PC-9 (cell line): ENCODE data around the gene SLC5A12. TPM values are rescaled to one million over a fixed set of nuclear protein-coding genes. Genes with fewer than 3 reads are reported as not detected.

ENCODE experiments used
- BruUV-seq: library from RNA; stranded (reverse); fragments of 400-500 nt; replicated peaks from 2 replicates; lab custom pipeline; 2021; lab: Mats Ljungman, UMichigan
- CTCF ChIA-PET: fragments of 300-600 bp; sonication (Branson Sonifier 250); formaldehyde crosslinking; loops from one replicate; lab custom pipeline; 2022; ENCODE audit warnings: antibody characterized with exemption; lab: Charles Lee
- POLR2A ChIA-PET: fragments of 300-600 bp; sonication (Branson Sonifier 250); formaldehyde crosslinking; loops from one replicate; lab custom pipeline; 2022; ENCODE audit warnings: antibody characterized with exemption; ENCODE audit not compliant: unreplicated experiment; lab: Charles Lee
- DNase-seq, 2 experiments: peaks; one replicate each; pipeline versions ENCODE4 v3.0.0 to v3.0.0-alpha.2; 2015 to 2022; ENCODE audit warnings: mixed read lengths in 1 of 2
- H2AFZ ChIP-seq: fragments of 200-600 bp; sonication (generic); 2 replicates; pipeline ENCODE4 v1.8.1; 2017; ENCODE audit warnings: antibody characterized with exemption
- H3F3A ChIP-seq: fragments of 200-600 bp; sonication (generic); 2 replicates; pipeline ENCODE4 v1.8.1; 2017; ENCODE audit warnings: antibody characterized with exemption, mild to moderate bottlenecking, low read depth; ENCODE audit not compliant: insufficient read depth
- H3K27ac ChIP-seq: fragments of 200-600 bp; sonication (generic); 2 replicates; pipeline ENCODE4 v1.6.1; 2016; ENCODE audit warnings: mixed run types
- H3K27me3 ChIP-seq: fragments of 200-600 bp; sonication (generic); 2 replicates; pipeline ENCODE4 v1.6.1; 2016; ENCODE audit warnings: low read depth, mixed run types; ENCODE audit not compliant: insufficient read depth
- H3K36me3 ChIP-seq: fragments of 200-600 bp; sonication (generic); 2 replicates; pipeline ENCODE4 v1.6.1; 2016; ENCODE audit warnings: low read depth, mixed run types
- H3K4me1 ChIP-seq: fragments of 200-600 bp; sonication (generic); replicated peaks from 2 replicates; pipeline ENCODE4 v1.6.1; 2016; ENCODE audit warnings: mixed run types; ENCODE audit not compliant: insufficient read depth
- H3K4me2 ChIP-seq: fragments of 200-600 bp; sonication (generic); 2 replicates; pipeline ENCODE4 v1.6.1; 2017; ENCODE audit warnings: mixed run types
- H3K4me3 ChIP-seq: fragments of 200-600 bp; sonication (generic); 2 replicates; pipeline ENCODE4 v1.6.1; 2016; ENCODE audit warnings: mixed run types
- H3K79me2 ChIP-seq: fragments of 200-600 bp; sonication (generic); 2 replicates; pipeline ENCODE4 v1.6.1; 2017; ENCODE audit warnings: low read depth, mixed run types
- H3K9me2 ChIP-seq: fragments of 200-600 bp; sonication (generic); 2 replicates; pipeline ENCODE4 v1.8.1; 2017; ENCODE audit warnings: mild to moderate bottlenecking; ENCODE audit not compliant: insufficient read depth
- H3K9me3 ChIP-seq: fragments of 200-600 bp; sonication (generic); 2 replicates; pipeline ENCODE4 v1.8.1; 2016; ENCODE audit warnings: low read depth; ENCODE audit not compliant: insufficient read depth
- H4K20me1 ChIP-seq: fragments of 200-600 bp; sonication (generic); 2 replicates; pipeline ENCODE4 v1.8.1; 2017; ENCODE audit not compliant: insufficient read depth
- EZH2 ChIP-seq: fragments of 200-600 bp; sonication (generic); IDR thresholded peaks from 2 replicates; pipeline ENCODE4 v1.8.0; 2017; ENCODE audit warnings: antibody characterized with exemption, low read depth
- intact Hi-C: fragments of 100-400 bp; cut with micrococcal nuclease; formaldehyde crosslinking; loops from one replicate; pipeline ENCODE4 v1.10.0; 2022; ENCODE audit not compliant: unreplicated experiment
- total RNA-seq: library from RNA; stranded (reverse); gene quantifications from 2 replicates; pipeline ENCODE4 v1.2.3, GENCODE V29; 2021
- TF ChIP-seq, protein P1 (sequence below): fragments of 200-600 bp; sonication (generic); conservative IDR thresholded peaks from 2 replicates; pipeline ENCODE4 v1.6.1; 2017; ENCODE audit warnings: mixed run types, antibody characterized with exemption, mild to moderate bottlenecking, moderate library complexity

Gene SLC5A12
- total RNA-seq, 1 experiment from 2014 or later = not detected

DNA sequence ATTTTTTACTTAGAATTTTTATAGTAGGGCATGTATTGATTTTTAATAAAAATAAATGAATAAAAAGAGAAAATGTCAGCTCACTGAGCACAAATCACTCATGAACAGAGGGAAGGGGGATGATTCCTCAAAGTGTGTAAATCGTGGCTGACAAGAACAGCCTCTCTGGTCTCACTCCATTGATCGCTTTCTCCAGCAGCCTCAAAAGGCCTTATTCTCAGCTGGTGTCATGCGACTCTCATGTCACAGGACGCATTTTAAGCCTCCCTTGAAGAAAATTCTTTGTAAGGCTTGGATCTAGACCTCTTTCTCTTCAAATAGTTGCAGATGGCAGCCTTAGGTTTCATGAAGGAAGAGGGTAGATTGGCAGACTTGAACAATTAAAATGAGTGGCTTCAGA is 33.9 kb upstream of the SLC5A12 start:
- H3K4me2 ChIP-seq = no peak overlapping the region
- H3K4me1 ChIP-seq = no peaks in the 10 kb centered on the region
- CTCF ChIA-PET = interaction anchor here (0.7 kb wide), 1 partner anchor 402 kb away, joined by 4 read pairs; no protein-coding TSS in a partner anchor
- 0 out of 2 replicates have a peak overlapping the region, but pooled peaks have one; percentile 60 for H2AFZ ChIP-seq
- H3K4me3 ChIP-seq = no peak overlapping the region
- no peaks in the 10 kb centered on the region for H3K36me3 ChIP-seq
- POLR2A ChIA-PET = no interaction called here
- no peak for DNase-seq
- intact Hi-C loops = loop anchor here (2.0 kb wide), 1 partner anchor 403 kb away; no protein-coding TSS in a partner anchor
- H3K27me3 ChIP-seq = no peaks in the 10 kb centered on the region
- no peaks in the 10 kb centered on the region for H3K79me2 ChIP-seq
- H4K20me1 ChIP-seq = no peaks in the 10 kb centered on the region
- H3K27ac ChIP-seq = no peak overlapping the region
- BruUV-seq = no TSS peak
- H3F3A ChIP-seq = no peaks in the 10 kb centered on the region
- H3K9me3 ChIP-seq = no peaks in the 10 kb centered on the region
- H3K9me2 ChIP-seq = no peaks in the 10 kb centered on the region
- TF ChIP-seq, protein P1, sequence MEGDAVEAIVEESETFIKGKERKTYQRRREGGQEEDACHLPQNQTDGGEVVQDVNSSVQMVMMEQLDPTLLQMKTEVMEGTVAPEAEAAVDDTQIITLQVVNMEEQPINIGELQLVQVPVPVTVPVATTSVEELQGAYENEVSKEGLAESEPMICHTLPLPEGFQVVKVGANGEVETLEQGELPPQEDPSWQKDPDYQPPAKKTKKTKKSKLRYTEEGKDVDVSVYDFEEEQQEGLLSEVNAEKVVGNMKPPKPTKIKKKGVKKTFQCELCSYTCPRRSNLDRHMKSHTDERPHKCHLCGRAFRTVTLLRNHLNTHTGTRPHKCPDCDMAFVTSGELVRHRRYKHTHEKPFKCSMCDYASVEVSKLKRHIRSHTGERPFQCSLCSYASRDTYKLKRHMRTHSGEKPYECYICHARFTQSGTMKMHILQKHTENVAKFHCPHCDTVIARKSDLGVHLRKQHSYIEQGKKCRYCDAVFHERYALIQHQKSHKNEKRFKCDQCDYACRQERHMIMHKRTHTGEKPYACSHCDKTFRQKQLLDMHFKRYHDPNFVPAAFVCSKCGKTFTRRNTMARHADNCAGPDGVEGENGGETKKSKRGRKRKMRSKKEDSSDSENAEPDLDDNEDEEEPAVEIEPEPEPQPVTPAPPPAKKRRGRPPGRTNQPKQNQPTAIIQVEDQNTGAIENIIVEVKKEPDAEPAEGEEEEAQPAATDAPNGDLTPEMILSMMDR = no peak
- TF ChIP-seq EZH2 = no peak

DNA sequence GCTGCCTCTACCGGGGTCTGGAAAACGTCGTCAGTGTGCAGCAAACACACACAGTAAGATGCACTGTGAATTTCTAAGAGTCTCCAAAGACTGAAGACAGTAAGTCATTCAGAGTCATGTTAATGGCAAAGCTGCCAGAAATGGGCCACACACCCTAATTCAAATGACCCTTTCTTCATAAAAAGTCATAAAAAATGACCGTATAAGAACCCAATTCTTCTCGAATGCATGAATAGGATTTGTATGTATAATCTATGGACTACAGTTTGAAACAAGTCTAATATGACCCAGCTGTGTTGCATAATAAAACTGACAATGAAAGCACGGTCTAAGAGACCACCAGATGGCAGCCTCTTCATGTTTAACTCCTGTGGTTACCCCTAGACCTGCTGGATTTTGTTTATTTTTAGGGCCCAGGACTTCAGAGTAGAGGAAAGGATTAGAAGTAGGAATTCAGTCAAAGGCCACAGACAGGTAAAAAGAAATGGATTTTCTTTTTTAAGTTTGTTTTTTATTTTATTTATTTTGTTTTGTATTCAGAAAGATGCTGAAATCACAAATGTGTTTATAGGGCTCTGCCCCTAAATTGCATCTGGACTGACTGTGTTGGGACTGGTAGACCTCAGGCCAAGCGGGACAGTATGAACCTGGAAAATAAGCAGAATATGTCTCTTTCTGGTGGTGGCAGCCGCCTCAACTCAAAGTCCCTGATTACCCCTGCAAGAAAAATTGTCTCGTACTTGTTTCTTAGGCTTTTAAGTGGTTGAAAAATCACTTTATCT is 32.1 kb upstream of the SLC5A12 start:
- no peaks in the 10 kb centered on the region for H3K9me2 ChIP-seq
- H3K36me3 ChIP-seq = no peaks in the 10 kb centered on the region
- BruUV-seq = no TSS peak
- TF ChIP-seq, protein P1 = peak; percentile 83
- no peak for TF ChIP-seq EZH2
- H3F3A ChIP-seq = no peaks in the 10 kb centered on the region
- H3K27ac ChIP-seq = no peak overlapping the region
- DNase-seq = peak; percentile 8 to 38
- H3K79me2 ChIP-seq = no peaks in the 10 kb centered on the region
- no peaks in the 10 kb centered on the region for H3K9me3 ChIP-seq
- no peaks in the 10 kb centered on the region for H4K20me1 ChIP-seq
- ChIA-PET CTCF (no interaction called here), POLR2A (no interaction called here)
- no peaks in the 10 kb centered on the region for H3K4me1 ChIP-seq
- no peak overlapping the region for H3K4me3 ChIP-seq
- no peak overlapping the region for H3K4me2 ChIP-seq
- H2AFZ ChIP-seq = no peak overlapping the region
- H3K27me3 ChIP-seq = no peaks in the 10 kb centered on the region
- intact Hi-C loops = loop anchor here (2.0 to 5.0 kb wide), 2 partner anchors 405 to 733 kb away; no protein-coding TSS in a partner anchor

DNA sequence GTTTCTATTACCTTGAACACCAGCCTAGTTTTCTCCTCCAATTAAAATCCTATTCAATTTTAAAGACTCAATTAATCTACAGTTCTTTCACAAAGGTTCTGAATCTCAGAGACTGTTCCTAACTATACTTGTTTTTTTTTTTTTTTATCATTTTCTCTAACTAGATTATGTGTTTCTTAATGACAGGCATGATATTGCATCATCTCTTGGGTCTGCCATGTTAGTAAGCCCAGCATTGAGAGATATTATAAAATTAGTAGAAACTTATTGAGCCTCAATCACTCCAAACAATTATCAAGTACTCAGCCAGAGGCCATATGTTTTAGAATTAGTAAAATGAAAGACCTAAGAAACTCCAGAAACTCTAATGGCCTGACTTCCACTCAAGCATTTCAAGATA is 28.1 kb upstream of the SLC5A12 start:
- Histone ChIP-seq H3K27me3 (no peaks in the 10 kb centered on the region), H3K9me2 (no peaks in the 10 kb centered on the region), H4K20me1 (no peaks in the 10 kb centered on the region), H3K9me3 (no peaks in the 10 kb centered on the region), H3F3A (no peaks in the 10 kb centered on the region), H3K36me3 (no peaks in the 10 kb centered on the region), H3K27ac (no peak overlapping the region), H2AFZ (no peak overlapping the region), H3K4me3 (no peak overlapping the region), H3K4me1 (no peaks in the 10 kb centered on the region), H3K4me2 (no peak overlapping the region), H3K79me2 (no peaks in the 10 kb centered on the region)
- TF ChIP-seq, protein P1 = no peak
- TF ChIP-seq EZH2 = no peak
- BruUV-seq = no TSS peak
- ChIA-PET CTCF (no interaction called here), POLR2A (no interaction called here)
- no peak for DNase-seq
- intact Hi-C loops = loop anchor here (5.0 kb wide), 1 partner anchor 737 kb away; no protein-coding TSS in a partner anchor
